Liver (tissue), 3 donors: Measurements from ENCODE around the gene IFNLR1.

Experiments used
- EGR1 ChIP-seq, 2 donors: IDR thresholded peaks; 2 replicates each; pipeline ENCODE4 v1.6.1; 2016 to 2018; ENCODE audit warnings: antibody characterized with exemption in 2 of 2, low read depth in 2 of 2
- GABPA ChIP-seq, 2 donors: IDR thresholded peaks in 1 of 2; conservative IDR thresholded peaks in 1 of 2; 2 replicates each; pipeline ENCODE4 v1.6.1; 2016; ENCODE audit warnings: antibody characterized with exemption in 2 of 2, mild to moderate bottlenecking in 1 of 2, moderate library complexity in 1 of 2
- HNF4G ChIP-seq: IDR thresholded peaks from 2 replicates; pipeline ENCODE4 v1.6.1; 2016; ENCODE audit warnings: antibody characterized with exemption
- JUND ChIP-seq, 2 donors: IDR thresholded peaks; 2 replicates each; pipeline ENCODE4 v1.6.1; 2016; ENCODE audit warnings: antibody characterized with exemption in 2 of 2
- NR2F2 ChIP-seq: IDR thresholded peaks from 2 replicates; pipeline ENCODE4 v1.6.1; 2016; ENCODE audit warnings: antibody characterized with exemption
- RXRA ChIP-seq, 2 donors: IDR thresholded peaks; 2 replicates each; pipeline ENCODE4 v1.6.1; 2017 to 2018; ENCODE audit warnings: antibody characterized with exemption in 2 of 2, mild to moderate bottlenecking in 1 of 2
- TAF1 ChIP-seq: conservative IDR thresholded peaks from 2 replicates; pipeline ENCODE4 v1.6.1; 2016; ENCODE audit warnings: antibody characterized with exemption, mild to moderate bottlenecking
- YY1 ChIP-seq: IDR thresholded peaks from 2 replicates; pipeline ENCODE4 v1.6.1; 2016; ENCODE audit warnings: antibody characterized with exemption, mild to moderate bottlenecking
- TF ChIP-seq, protein P1 (sequence below): fragments of 150-350 bp; IDR thresholded peaks from 2 replicates; pipeline ENCODE4 v1.5.1; 2017; ENCODE audit warnings: improper control_type of control experiment, low read depth, low read length; ENCODE audit not compliant: missing input control
- TF ChIP-seq, protein P2 (sequence below): IDR thresholded peaks from 2 replicates; pipeline ENCODE4 v1.6.1; 2016; ENCODE audit warnings: antibody characterized with exemption
- TF ChIP-seq, protein P3 (sequence below): IDR thresholded peaks from 2 replicates; pipeline ENCODE4 v1.6.1; 2016; ENCODE audit warnings: antibody characterized with exemption, mild to moderate bottlenecking
- TF ChIP-seq, protein P4 (sequence below): IDR thresholded peaks from 2 replicates; pipeline ENCODE4 v1.6.1; 2016; ENCODE audit warnings: antibody characterized with exemption
- donor health status: healthy.
- donor health status: healthy.

DNA sequence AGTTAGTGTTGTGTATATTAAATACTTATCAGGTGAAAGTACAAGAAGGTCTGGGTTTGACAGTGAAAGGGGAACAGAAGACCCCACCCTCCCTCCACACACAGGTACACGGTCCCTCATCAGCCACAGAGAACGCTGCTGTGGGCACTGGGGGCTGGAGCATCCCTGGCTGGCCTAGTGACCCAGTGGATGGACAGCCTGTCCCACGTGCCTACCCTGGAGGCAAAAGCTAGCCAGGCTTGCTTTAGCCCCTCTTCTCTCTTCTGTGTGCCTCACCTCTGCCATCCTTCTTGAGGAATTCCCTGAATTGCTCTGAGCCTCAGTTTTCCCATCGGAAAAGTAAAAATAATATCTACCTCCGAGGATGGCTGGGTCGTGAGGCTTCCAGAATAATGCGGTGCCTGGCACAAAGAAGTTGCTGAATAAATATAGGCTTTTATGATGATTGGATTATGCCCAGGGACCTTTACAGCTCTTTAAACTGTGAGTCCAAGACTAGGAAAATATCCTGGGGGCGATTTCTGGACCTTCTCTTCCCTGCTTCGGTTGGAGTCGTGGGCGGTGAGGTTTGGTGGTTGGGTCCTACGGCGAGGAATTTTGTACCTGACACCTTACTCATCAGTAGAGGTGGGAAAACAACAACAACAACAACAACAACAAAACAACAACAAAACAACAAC, 918 bp downstream of the IFNLR1 start:
- TF ChIP-seq JUND (IDR thresholded peaks at IDR 0.05) (no peak), GABPA (IDR thresholded peaks at IDR 0.05 in 1 of 2, conservative IDR thresholded peaks at IDR 0.05 in 1 of 2) (no peak), TAF1 (no peak), EGR1 (IDR thresholded peaks at IDR 0.05; ENCODE audit: low read depth in 2 of 2) (no peak), NR2F2 (no peak), YY1 (no peak), HNF4G (no peak), RXRA (IDR thresholded peaks at IDR 0.05) (no peak)
- TF ChIP-seq, protein P1, sequence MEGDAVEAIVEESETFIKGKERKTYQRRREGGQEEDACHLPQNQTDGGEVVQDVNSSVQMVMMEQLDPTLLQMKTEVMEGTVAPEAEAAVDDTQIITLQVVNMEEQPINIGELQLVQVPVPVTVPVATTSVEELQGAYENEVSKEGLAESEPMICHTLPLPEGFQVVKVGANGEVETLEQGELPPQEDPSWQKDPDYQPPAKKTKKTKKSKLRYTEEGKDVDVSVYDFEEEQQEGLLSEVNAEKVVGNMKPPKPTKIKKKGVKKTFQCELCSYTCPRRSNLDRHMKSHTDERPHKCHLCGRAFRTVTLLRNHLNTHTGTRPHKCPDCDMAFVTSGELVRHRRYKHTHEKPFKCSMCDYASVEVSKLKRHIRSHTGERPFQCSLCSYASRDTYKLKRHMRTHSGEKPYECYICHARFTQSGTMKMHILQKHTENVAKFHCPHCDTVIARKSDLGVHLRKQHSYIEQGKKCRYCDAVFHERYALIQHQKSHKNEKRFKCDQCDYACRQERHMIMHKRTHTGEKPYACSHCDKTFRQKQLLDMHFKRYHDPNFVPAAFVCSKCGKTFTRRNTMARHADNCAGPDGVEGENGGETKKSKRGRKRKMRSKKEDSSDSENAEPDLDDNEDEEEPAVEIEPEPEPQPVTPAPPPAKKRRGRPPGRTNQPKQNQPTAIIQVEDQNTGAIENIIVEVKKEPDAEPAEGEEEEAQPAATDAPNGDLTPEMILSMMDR = no peak
- TF ChIP-seq, protein P2, sequence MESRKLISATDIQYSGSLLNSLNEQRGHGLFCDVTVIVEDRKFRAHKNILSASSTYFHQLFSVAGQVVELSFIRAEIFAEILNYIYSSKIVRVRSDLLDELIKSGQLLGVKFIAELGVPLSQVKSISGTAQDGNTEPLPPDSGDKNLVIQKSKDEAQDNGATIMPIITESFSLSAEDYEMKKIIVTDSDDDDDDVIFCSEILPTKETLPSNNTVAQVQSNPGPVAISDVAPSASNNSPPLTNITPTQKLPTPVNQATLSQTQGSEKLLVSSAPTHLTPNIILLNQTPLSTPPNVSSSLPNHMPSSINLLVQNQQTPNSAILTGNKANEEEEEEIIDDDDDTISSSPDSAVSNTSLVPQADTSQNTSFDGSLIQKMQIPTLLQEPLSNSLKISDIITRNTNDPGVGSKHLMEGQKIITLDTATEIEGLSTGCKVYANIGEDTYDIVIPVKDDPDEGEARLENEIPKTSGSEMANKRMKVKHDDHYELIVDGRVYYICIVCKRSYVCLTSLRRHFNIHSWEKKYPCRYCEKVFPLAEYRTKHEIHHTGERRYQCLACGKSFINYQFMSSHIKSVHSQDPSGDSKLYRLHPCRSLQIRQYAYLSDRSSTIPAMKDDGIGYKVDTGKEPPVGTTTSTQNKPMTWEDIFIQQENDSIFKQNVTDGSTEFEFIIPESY = no peak
- TF ChIP-seq, protein P3, sequence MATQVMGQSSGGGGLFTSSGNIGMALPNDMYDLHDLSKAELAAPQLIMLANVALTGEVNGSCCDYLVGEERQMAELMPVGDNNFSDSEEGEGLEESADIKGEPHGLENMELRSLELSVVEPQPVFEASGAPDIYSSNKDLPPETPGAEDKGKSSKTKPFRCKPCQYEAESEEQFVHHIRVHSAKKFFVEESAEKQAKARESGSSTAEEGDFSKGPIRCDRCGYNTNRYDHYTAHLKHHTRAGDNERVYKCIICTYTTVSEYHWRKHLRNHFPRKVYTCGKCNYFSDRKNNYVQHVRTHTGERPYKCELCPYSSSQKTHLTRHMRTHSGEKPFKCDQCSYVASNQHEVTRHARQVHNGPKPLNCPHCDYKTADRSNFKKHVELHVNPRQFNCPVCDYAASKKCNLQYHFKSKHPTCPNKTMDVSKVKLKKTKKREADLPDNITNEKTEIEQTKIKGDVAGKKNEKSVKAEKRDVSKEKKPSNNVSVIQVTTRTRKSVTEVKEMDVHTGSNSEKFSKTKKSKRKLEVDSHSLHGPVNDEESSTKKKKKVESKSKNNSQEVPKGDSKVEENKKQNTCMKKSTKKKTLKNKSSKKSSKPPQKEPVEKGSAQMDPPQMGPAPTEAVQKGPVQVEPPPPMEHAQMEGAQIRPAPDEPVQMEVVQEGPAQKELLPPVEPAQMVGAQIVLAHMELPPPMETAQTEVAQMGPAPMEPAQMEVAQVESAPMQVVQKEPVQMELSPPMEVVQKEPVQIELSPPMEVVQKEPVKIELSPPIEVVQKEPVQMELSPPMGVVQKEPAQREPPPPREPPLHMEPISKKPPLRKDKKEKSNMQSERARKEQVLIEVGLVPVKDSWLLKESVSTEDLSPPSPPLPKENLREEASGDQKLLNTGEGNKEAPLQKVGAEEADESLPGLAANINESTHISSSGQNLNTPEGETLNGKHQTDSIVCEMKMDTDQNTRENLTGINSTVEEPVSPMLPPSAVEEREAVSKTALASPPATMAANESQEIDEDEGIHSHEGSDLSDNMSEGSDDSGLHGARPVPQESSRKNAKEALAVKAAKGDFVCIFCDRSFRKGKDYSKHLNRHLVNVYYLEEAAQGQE = no peak
- TF ChIP-seq, protein P4, sequence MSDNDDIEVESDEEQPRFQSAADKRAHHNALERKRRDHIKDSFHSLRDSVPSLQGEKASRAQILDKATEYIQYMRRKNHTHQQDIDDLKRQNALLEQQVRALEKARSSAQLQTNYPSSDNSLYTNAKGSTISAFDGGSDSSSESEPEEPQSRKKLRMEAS = no peak
